HG03354 (cell line): ENCODE measurements around the gene HFM1.

Source experiments
- ATAC-seq: cut with Tn5 transposase; IDR thresholded peaks from one replicate; pipeline ENCODE4 v1.9.1; 2021; ENCODE audit warnings: mild to moderate bottlenecking; ENCODE audit not compliant: unreplicated experiment, poor library complexity, severe bottlenecking

HFM1 gene

DNA sequence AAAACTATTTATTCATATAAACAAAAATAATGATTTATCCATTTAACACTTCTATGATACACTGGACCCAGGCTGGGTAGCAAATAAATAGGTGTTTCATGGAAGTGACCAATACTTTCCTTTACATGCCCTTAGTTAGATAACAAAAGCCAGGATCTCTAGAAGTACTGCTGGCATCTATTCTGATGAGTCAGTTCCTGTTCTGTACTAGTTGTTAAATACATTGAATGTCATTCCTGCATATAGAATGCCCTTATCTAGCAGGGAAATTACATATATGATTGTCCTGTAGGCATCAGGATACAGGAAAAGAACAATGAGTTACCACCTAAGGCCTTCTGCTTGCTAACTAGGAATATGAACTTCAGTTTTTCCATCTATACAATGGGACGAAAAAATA, 130.8 kb downstream of the HFM1 start:
- no peak for ATAC-seq

DNA sequence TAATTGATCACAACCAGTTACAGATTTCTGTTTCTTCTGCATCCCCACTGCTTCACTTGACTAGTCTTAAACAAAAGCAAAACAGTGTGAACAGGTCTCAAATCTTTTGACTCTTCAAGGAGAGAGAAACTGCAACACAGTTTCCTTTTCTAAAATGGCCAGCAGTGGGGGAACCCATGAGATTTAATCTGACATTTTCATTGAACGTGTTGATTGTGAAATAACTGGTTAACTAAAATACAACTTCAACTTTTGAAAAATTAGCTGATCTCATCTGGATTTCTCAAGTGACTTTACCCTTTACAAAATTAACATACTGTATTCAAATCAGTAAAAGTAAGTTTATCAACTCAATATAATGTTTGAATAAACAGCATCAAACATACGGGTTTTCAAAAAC, 143.0 kb downstream of the HFM1 start:
- no peak for ATAC-seq

DNA sequence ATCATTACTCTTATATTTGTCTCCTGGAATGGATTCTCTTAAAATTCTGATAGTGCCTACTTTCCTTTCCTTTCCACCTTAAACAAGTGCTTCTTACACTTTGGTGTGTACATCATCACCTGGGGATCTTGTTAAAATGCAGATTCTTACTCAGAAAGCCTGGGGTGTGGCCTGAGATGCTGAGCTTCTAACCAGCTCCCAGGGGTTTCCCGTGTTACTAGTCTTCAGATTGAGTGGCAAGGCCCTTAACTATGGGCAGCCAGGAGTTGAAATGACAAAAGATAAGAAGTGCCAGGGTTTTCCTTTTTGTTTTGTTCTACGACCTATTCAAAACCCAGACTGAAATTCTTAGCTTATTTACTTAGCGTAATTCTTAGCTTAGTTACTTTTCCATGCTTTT, 159.2 kb downstream of the HFM1 start:
- no peak for ATAC-seq

DNA sequence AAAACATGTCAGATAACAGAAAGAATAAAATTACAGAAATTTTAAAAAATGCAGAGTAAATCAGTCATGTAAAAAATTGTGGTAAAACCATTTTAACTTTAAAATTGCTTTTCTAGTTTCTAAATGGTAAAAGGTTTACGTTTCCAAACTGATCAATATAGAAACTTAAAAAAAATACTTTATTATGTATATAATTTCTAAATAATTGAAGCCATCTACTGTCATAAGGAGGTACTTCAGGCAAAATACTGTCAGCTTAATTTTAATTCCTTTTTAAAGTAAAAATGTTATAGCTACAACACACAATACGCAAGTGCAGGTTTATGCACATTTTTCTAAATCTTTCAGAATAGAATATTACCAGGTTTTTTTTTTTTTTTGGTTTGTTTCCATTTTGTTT, 159.9 kb downstream of the HFM1 start:
- ATAC-seq = no peak

DNA sequence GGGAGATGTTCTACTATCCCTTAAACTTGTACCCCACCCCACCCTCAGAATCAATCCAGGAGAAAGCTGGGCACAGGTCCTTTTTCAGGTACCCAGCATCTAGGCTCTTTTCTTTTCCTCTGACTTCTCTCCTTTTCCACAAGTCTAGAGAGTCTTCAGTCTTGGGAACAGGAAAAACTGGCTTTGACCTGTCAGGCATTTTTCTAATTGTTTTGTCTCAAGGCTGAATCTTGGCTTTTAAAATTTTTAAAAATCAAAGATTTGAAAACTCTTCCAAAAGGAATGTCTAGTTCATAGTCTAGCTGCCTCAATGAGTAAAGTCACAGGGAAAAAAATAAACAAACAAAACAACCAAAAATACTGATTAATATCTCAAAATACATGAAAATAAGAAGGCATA, 161.5 kb downstream of the HFM1 start:
- ATAC-seq = no peak

DNA sequence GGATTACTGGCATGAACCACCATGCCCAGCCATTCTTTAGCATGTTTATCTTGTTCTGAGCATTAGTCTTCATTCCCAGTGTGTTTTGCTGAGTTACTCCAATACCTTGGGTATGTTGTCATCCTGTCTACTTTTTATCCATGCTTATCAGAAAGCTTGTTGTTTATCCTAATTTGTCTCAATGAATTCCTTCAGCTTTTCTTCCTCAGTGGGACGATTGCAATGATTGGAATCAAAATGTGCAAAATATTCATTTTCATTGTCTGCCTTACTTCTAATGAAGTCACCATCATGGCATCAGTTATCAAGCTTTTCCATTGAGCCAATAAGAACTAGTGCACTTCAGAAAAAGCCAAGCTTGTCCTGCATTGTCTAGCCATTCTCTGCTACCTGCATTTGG, 170.5 kb downstream of the HFM1 start:
- no peak for ATAC-seq

DNA sequence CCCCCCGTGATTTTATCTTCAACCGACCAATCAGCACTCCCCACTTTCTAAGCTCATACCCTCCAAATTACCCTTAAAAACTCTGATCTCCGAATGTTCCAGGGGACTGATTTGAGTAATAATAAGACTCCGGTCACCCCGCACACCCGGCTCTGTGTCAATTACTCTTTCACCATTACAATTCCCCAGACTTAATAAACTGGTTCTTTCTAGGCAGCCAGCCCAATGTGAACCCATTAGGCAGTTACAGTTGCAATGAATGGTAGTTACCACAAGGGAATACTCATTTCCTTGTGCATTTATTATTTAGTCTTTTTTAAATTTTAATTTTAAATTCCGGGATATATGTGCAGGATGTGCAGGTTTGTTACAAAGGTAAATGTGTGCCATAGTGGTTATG, 177.9 kb downstream of the HFM1 start:
- no peak for ATAC-seq

DNA sequence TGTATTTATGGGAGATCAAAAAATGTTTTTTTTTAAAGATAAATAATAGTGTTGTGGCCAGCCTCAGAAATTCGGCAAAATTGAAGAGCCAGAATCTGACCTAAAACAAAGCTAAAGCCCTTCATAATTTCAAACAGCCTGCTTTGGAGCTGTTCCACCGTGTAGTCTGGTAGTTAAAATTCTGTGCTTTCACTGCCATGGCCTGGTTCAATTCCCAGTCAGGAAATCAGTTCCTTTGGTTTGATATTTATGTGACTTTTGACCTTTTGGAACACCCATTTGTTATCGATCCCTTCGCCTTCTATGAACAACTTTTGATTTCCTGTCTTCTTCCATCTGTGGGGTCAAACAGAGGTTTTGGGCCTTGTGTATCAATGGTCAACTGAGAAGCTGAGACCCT, 179.8 kb downstream of the HFM1 start:
- no peak for ATAC-seq

DNA sequence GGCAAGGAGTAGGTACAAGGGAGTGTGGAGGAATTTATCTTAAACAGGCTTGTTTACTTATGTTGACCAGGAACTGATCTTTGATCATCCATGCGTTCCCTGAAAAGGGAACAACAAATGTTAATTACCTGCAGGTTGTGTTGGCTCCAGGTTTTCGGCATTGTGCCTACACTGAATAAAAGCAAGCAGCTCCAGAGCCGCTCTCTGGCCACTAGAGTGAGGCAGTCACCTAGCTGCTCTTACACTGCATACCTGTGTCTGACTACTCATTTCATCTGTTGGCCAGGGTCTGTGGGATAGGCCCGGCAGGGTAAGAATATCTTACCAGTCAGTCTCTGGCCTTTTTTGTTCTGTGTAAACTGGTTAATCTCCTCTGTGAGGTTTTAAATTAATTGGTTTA, 183.6 kb downstream of the HFM1 start:
- ATAC-seq = no peak

DNA sequence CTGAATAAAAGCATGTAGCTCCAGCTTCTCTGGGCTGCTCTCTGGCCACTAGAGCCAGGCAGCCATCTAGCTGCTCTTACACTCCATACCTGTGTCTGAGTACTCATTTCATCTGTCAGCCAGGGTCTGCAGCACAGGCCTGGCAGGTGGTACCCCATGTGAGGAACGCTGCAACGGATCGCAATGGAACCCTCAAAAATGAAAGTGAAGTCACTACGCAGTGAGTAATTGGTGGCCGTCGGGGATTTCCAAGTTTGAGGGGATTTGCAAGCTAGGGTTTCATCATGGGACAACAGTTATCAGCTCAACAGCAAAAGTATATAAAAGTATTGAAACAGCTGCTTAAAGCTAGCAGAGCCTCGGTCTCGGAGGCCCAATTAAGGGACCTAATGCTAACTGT, 186.7 kb downstream of the HFM1 start:
- ATAC-seq = no peak
